Left ventricle myocardium superior (tissue), 1 donor: ENCODE measurements around the gene GRID2. TPM values are rescaled to one million over a fixed set of nuclear protein-coding genes. Genes with fewer than 3 reads are reported as not detected.

Source experiments
- ATAC-seq: fragments of 200-7000 bp; cut with Tn5 transposase; one replicate; pipeline ENCODE4 v1.9.1; 2020; ENCODE audit warnings: mild to moderate bottlenecking, moderate library complexity
- DNase-seq: peaks from one replicate; pipeline ENCODE4 v3.0.0-alpha.2; 2020
- intact Hi-C: fragments of 100-400 bp; cut with micrococcal nuclease; formaldehyde crosslinking; loops from one replicate; pipeline ENCODE4 v1.11.0; 2022
- total RNA-seq: library from RNA; stranded (reverse); fragmentation: NEBNext Ultra II Directional; extraction: Animal tissue kit (Norgen Biotek cat#: 25700); gene quantifications from one replicate; pipeline ENCODE4 v1.2.1, GENCODE V29; 2021
- donor health status: DM: no; HTN: yes; CAD: no; lungs with severe emphysema.

Gene GRID2
- total RNA-seq, 1 donor from 2014 or later: 0.40 TPM

DNA sequence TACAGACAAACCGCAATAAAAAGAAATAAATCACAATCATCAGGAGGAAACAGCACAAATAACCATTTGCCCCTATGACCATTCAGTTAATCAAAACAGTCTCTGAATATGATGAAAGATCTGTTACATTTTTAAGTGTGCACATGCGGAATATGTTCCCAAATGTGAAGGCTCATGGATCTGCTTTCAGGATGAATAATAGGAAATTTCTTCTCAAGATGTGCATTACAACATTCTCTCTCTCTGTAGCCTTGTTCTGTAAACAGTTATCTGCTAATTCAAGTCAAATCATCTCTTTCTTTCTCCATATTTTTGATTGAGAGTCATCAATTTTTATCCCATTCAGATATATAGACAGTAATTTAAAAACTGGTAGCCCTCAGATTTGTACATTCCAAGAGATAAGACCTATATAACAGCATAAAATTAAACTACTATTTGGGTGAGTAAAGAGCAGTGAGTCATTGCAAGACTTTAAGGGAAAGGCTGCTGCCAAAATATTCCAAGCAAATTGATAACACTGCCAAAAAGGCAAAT, 1090.8 kb downstream of the GRID2 start:
- no peak for DNase-seq
- no peak for ATAC-seq
- intact Hi-C loops: no loop called here

DNA sequence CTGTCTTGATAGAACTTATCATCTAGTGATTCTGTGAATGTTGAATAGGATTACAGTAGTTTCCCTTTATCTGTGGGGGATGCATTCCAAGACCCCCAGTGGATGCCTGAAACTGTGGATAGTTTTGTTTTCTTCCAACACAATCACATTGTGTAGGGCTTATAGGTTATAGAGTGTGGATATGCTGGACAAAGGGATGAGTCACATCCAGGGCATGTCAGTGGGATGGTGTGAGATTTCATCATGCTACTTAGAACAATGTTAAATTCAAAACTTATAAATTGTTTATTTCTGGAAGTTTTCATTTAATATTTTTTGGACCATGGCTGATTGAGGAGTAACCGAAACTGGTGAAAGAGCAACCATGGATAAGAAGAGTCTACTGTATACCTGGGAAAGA, 1092.5 kb downstream of the GRID2 start:
- ATAC-seq (no peak), DNase-seq (no peak)
- intact Hi-C loops: no loop called here

DNA sequence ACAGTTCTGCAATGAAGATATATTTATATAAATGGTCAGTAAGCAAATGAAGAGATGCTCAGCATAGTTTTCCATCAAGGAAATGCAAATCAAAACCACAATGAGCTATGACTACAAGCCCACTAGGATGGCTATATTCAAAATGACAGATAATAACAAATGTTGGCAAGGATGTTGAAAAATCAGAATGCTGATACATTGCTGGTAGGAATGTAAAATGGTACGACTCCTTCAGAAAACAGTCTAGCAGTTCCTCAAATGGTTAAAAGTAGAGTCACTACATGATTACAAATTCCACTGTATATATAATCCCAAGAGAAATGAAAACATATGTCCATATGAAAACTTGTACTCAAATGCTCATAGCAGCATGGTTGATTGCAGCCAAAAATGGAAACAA, 1099.8 kb downstream of the GRID2 start:
- no peak for DNase-seq

DNA sequence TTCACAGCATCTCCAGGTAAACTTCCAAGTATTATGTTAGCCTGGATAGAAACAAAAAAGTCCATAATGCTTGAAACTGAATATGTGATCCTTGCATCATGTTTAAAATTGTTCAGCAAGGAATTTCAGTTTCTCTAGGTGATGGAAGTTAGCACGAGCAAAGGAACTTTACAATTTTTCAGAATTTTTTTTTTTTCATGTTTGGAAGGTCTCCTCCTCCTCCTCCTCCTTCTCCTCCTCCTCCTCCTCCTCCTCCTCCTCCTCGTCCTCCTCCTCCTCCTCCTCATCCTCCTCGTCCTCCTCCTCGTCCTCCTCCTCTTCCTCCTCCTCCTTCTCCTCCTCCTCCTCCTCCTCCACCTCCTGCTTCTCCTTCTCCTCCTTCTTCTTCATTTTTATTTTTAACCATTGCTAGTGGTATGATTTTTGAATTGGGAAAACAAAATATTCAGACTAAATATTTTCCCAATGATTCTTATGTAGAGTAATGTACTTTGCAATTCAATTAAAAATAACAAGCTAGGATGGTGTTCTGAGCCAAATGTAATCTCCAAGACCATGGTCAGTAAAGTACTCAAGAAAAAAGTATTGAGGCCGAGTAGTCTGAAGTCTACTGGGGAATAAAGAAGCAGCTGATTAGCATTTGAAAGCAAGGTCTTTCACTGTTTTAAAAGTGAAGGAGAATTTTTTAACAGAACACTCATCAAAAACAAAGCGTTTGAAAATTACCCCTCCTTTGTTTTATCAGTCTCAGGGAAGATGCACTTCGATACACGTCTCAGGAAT, 1103.9 kb downstream of the GRID2 start:
- ATAC-seq: no peak
- intact Hi-C loops: no loop called here

More for the DNA sequence above, 1099.8 kb downstream of the GRID2 start:
- no peak for ATAC-seq
- intact Hi-C loops: no loop called here

DNA sequence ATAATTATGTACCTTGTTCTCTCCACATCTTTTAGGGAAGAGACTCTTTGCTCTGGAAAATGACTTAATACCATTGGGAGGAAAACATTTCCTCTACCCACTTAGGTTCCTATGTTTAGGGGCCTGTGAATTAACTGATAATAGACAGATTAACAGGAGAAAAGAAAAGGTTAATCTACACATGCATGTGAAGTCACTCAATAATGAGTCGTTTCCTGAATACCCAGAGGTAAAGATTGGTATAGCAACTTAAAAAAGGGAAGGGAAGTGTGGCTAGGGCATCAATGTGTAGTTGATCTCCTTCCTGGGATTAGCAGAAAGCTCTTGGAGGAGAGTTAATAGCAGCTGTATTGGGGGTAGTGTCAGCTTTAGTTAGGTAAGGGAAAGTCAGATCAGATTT, 1105.3 kb downstream of the GRID2 start:
- DNase-seq (no peak), ATAC-seq (no peak)
- intact Hi-C loops: no loop called here

More for the DNA sequence above, 1103.9 kb downstream of the GRID2 start:
- DNase-seq: no peak

DNA sequence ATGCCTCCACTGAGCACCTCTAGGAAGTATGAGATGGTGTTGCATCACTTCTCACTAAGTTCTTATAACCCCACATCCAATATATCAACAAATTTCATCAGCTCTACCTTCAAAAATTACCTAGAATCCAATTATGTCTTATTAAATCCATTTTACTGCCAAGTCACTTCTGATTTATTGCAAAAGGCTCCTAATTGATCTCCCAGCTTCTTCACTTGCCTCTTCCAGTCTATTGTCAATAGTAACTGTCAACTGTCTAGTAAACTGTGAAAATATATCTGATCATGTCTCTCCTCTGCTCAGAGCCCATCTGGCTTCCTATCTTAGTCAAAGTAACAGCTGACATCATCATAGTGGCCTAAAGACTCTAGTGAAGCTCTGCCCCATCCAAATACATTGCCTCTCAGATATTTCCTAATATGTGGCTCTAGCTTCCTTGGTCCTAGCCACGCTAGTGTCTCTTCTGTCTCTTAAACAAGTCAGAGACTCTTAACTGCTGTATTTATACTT, 1110.3 kb downstream of the GRID2 start:
- ATAC-seq: no peak
- intact Hi-C loops: no loop called here
- no peak for DNase-seq

DNA sequence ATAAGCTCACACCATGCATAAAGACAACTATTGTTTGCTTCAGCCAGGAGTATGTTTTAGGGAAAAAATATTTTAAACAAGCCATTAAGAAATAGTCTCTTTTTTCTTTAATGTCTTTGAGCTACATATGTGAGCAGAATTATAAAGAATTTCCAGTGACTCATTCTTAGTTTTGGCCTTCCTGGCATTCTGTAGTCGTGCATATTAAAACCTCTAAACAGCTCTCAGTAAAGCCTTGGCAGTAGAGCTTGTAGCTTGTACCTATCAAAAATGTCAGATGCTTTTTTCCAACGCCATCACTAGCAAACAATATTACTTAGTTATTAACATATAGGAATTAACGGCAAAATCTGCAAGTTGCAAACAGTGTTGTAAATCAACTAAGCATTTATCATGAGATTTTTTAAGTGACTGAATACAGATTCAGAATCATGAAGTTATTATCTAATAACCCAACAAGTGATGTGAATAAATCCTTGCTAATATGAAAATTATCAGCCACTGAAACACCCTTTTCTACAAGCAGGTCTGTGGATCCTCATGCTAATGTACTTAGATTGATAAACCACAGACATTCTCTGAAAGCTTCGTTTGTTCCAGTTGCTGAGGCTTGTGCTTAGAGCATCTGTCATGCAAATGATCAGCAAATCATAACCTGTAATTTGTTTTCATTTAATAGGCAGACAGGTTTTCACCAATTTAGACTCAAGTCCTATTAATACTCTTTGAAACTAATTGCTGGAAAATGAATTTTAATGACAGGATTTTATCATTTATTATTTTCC, 1112.8 kb downstream of the GRID2 start:
- DNase-seq: no peak
- ATAC-seq: no peak
- intact Hi-C loops: no loop called here

DNA sequence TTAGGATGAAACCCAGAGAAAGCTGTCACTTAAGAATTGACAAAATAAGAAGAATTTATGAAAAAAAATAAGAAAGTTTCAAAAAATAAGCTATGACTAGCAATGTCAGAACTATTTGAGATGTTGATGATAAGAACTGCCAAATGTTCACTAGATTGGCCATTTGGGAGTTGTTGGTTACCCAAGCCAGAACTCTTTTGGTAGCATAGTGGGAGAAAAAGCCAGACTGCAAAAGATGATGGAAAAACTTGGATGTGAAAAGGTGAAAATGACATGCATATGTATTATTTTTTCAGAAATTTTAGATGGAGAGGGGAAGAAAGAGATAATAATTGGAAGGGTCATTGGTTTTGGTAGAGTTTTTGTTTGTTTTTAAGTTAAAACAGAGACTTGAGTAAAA, 1127.6 kb downstream of the GRID2 start:
- no peak for ATAC-seq
- intact Hi-C loops: no loop called here

DNA sequence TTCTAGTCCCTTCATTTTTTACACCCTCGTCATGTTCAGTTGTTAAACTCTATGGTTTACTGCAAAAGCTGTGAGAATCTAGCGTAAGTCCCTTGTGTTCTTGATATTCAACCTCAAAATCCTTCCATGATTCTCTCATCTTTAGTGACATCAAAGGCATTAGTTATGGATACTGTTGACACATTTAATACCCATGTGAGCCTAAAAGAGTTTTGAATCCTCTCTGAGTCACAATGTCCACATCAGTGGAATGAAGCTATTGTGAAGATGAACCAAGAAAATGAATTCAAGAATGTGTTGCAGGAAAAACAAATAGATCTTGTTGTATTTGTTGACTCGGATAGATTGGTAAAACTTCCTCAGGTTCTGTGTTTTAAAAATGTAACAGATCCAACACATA, 1130.1 kb downstream of the GRID2 start:
- ATAC-seq: no peak
- intact Hi-C loops: no loop called here

More for the DNA sequence above, 1127.6 kb downstream of the GRID2 start:
- DNase-seq: no peak

DNA sequence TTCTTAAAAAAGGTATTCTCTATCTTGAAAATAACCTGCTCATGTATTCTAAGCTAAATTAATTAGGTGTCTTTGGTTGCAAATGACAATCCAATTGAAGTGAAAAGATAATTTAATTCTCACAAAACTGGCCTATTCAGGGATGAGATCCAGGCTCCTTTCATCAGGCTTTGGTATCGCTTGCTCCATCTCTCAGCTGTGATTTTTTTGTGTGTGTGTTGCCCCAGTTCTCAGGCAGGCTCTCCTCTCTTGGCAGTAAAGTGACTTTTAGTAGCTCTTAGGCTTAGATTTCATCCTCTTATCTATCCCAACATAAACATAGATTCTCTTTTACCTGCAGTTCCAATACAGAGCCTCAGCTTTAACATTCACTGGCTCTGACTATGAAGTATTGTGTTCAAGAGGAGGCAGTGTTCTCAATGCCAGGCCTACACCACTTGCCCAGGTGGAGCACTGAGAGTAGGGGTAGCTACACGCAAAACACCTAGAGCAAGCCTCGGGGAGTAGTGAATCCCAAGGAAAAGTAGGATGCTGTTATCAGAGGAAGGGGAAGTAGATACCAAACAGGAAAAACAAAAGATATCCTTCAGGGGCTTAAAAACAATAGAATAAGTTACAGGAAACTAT, 1132.3 kb downstream of the GRID2 start:
- DNase-seq: no peak

More for the DNA sequence above, 1130.1 kb downstream of the GRID2 start:
- no peak for DNase-seq

DNA sequence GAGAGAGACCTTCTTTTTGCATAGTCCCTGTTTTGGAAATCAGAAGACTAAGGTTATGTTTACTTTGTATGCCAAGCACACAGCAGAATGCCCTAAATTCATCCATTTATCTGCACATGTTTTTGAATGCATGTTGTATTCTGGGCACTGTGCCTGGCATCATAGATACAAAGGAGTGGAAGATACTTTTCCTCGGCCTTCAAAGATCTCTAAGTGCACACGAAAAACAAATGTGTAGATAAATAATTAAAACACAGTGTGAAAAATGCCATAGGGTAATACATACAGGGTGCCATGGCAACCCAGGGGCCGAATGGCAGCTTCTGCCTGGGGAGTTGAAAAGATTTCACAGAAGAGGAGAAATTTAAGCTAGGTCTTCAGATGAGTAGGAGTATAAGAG, 1134.2 kb downstream of the GRID2 start:
- intact Hi-C loops: no loop called here
- no peak for ATAC-seq
- DNase-seq: no peak

More for the DNA sequence above, 1132.3 kb downstream of the GRID2 start:
- ATAC-seq: no peak
- intact Hi-C loops: no loop called here

DNA sequence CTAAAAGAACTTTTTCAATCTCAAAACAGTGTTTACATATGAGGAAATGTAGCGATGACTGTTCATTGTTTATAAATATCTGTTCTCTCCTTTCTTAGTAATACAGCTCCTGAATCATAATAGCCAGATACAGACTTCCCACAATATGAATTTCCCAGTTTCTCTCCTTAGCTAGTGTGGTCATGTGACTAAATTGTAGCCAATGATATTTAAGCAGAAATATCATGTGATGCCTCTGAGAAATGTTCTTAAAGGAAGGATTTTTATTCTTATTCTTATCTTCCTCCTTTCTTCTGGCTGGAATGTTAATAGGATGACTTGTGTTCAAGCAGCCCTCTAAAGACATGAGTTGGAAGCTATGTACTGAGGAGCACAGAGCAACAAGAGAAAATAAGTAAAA, 1141.1 kb downstream of the GRID2 start:
- intact Hi-C loops: no loop called here
- ATAC-seq: no peak

DNA sequence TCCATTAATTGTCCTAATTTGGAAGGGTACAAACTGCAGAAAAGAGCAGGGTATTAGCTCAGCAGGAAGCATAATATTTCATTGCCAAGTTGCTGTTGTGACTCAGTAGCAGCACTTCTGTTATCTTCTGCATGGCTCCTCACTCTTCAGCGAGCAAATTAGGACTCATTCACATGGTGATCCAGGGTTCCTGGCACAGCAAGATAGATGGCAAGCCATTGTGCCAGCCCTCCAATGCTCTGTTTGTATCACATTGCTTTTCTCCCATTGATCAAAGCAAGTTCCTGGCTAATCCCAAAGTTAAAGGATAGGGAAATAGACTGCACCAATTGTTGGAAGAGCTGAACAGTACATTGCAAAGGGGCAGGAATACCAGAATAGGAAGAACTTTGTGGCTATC, 1142.3 kb downstream of the GRID2 start:
- intact Hi-C loops: no loop called here
- DNase-seq: no peak

More for the DNA sequence above, 1141.1 kb downstream of the GRID2 start:
- DNase-seq: no peak

DNA sequence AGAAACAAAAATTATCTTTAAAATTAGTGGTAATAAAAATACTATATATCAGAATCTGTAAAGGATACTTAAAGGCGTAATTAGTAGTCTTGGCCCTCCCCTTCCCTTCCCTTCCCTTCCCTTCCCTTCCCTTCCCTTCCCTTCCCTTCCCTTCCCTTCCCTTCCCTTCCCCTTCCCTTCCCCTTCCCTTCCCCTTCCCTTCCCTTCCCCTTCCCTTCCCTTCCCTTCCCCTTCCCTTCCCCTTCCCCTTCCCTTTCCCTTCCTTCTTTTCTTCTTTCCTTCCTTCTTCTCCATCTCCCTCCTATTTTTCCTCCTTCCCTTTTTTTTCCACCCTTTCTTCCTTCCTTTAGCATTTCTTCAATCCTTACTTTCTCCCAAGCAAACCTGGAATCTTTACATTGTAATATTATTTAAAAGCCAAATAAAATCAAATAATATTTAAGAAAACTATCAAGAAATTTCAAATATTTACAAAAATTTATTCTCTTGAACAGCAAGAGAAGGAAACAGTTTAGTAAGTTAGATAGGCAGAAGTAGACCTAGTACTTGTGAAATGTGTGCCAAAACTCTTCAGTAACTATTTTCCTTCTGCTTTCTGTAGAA, 1145.0 kb downstream of the GRID2 start:
- DNase-seq (no peak), ATAC-seq (no peak)
- intact Hi-C loops: no loop called here

More for the DNA sequence above, 1142.3 kb downstream of the GRID2 start:
- ATAC-seq: no peak

DNA sequence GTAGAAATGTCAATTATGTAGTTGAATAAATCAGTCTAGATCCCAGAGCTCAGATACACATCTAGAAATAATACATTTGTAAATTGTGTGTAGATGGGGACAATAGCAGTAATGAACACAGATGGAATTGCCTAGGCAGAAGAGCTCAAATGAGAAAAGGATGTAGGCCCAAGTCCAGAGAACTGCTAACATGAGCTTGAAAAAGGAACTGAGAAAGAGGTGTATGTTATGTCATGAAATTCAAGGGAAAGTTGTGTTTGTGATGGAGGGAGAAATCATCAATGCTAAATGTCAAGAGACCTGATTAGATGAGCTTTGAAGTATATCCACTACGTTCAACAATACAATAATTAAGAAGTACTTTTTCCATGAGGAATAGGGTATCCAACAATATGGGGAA, 1148.2 kb downstream of the GRID2 start:
- ATAC-seq (no peak), DNase-seq (no peak)
- intact Hi-C loops: no loop called here

DNA sequence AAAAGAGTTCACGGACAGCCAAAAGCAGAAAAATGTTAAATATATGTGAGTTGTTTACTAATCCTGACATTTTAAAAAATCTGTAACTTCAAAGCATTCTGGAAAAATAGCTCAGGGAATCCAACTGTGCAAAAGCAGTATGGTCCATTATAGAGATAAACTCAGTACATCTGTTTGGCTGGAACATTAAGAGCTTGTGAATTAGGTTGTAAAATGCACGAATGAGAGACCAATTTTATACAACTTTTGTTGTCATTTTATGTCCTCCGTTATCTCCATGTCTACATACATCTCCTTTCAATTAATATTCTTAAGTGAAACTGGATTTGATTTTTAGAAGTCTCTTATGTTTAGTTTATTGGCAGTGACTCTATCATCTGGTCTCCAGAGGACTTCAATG, 1157.8 kb downstream of the GRID2 start:
- no peak for ATAC-seq
- intact Hi-C loops: no loop called here
- DNase-seq: no peak

DNA sequence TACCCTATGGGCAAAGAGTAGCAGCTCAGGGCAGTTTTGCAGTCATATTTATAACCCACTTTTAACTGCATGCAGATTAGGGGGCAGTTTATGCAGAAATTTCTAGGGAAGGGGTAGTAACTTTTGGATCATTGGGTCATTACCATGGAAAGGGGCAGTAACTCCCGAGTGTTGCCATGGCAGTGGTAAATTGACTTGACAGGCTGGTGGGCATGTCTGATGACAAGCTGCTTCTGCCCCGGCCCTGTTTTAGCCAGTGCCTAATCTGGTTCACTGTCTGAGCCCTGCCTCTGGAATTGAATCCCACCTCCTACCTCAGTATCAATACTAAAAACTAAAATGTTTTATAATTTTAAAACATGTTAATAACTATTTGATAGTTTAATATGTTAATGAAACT, 1162.7 kb downstream of the GRID2 start:
- intact Hi-C loops: no loop called here
- ATAC-seq (no peak), DNase-seq (no peak)

DNA sequence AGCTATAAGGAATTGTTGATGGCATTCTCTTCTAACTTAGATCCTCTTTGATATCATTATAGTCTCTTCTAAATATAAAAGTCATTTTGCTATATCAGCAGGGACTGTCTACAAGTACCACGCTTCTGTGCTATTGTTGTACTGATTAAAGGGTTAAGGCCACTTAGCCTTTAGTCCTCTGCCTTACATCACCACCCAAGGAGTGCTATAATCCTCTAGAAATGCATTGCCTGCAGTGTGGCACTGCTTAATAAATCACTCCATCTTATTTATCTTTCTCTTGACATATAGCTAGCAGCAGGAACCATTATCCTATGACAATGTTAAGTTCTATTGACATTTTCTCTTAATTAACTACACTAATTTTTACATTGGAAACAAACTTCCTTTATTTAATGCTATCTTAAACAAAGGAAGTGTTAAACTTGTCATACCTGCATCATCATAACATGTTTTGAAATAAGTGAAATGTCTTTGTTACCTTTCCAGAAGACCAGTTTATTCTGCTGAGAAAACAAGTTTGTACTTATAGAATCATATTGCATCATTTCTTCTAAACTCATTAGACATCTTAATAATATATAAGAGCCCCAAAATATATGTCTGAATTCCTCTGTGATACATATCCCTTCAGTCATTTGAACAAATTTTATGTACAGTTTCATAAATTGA, 1163.9 kb downstream of the GRID2 start:
- intact Hi-C loops: no loop called here
- no peak for DNase-seq
- no peak for ATAC-seq

DNA sequence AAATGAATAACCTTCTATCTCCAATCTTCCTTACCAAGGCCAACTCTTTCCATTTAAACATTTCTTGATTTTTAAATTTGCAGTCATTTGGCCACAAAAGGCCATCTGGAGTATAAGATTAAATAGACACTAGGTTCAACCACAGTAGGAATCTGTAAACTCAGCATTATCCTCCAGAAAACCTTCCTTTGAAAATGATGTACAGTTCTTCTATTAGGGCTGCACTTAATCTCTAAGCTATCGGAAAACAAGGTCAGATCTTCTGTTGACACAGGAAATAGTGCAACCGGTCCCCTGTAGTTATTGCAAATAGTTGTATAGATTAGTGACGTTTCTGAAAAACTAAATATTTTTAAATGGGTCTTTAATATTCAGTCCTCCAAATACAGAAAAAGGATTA, 1165.8 kb downstream of the GRID2 start:
- ATAC-seq: no peak
- intact Hi-C loops: no loop called here

More for the DNA sequence above, 1165.8 kb downstream of the GRID2 start:
- DNase-seq: no peak
